ENCODE measurements around the gene IGSF21.

IGSF21 gene

DNA sequence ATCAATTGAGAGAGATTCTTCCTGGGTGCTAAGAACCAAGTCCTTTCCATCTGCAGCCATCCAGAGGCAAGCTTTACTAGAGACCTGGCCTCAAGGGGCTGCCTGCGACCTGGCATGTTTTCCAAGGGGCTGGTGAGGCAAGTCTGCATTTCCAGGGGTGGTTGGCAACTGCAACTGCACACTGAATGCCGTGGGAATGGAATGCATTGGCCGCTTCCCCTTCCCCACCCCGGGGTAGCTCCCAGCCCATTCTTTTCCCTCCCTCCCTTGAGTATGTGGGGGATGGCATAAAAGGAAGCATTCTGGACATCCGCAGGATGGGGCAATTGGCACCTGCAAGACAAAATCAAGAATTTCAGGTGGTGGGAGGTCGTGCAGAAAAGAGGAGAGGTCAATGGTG lies 155.1 kb downstream of the IGSF21 start:
- Histone ChIP-seq H2AFZ (ENCODE audit: low read length) (no peak overlapping the region), H3K4me3 (ENCODE audit: low read length) (no peak overlapping the region), H3K36me3 (replicated peaks; ENCODE audit: insufficient read depth, low read length) (no peaks in the 10 kb centered on the region), H3K27ac (ENCODE audit: low read length) (no peak overlapping the region), H3K4me1 (ENCODE audit: low read length) (no peaks in the 10 kb centered on the region), H3K79me2 (ENCODE audit: low read length) (no peaks in the 10 kb centered on the region), H3K9ac (ENCODE audit: low read length) (no peak overlapping the region), H3K4me2 (ENCODE audit: low read depth, low read length) (no peak overlapping the region), H4K20me1 (ENCODE audit: insufficient read depth, low read length) (no peaks in the 10 kb centered on the region), H3F3A (ENCODE audit: insufficient read depth, low read length) (no peaks in the 10 kb centered on the region), H3K9me3 (replicated peaks; ENCODE audit: insufficient read depth, low read length) (no peaks in the 10 kb centered on the region), H3K9me2 (replicated peaks; ENCODE audit: insufficient read depth, low read length) (no peaks in the 10 kb centered on the region), H3K27me3 (replicated peaks; ENCODE audit: insufficient read depth, low read length) (peaks cover 57% of the 10 kb centered on the region)
- no peak for TF ChIP-seq EZH2 (optimal IDR thresholded peaks at IDR 0.05; ENCODE audit: low read depth, low read length)
- no peak for TF ChIP-seq EZH2phosphoT487 (IDR thresholded peaks at IDR 0.05; ENCODE audit: low read length)
- TF ChIP-seq, protein P1, sequence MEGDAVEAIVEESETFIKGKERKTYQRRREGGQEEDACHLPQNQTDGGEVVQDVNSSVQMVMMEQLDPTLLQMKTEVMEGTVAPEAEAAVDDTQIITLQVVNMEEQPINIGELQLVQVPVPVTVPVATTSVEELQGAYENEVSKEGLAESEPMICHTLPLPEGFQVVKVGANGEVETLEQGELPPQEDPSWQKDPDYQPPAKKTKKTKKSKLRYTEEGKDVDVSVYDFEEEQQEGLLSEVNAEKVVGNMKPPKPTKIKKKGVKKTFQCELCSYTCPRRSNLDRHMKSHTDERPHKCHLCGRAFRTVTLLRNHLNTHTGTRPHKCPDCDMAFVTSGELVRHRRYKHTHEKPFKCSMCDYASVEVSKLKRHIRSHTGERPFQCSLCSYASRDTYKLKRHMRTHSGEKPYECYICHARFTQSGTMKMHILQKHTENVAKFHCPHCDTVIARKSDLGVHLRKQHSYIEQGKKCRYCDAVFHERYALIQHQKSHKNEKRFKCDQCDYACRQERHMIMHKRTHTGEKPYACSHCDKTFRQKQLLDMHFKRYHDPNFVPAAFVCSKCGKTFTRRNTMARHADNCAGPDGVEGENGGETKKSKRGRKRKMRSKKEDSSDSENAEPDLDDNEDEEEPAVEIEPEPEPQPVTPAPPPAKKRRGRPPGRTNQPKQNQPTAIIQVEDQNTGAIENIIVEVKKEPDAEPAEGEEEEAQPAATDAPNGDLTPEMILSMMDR (IDR thresholded peaks at IDR 0.05; ENCODE audit: low read length) = no peak
- no peak for DNase-seq

DNA sequence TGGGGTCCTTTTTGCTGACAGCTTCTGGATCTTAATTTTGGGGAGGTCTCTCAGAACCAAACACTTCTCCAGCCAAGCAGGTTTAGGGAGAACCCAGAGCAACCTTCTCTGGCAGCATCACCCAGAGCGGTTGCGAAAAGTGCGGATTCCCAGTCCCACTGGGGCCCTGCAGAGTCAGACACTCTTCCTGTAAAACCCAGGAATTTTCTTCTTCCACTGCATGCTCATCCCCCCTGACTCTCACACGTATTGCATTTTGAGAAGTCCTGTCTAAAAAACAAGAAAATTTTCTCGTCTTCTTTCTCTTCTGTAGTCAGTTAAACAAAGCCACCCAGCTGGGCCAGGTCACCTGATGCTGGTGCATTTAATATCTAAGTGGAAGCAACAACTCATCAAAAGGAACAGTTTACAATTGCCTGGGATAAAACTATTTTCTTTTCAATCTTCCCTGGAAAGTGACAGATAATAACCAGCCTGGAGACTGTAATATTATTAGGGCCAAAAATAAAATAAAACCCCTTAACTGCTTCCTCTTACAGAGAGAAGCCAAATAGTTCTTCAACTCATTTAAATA lies 156.0 kb downstream of the IGSF21 start:
- Histone ChIP-seq H3K27me3 (replicated peaks; ENCODE audit: insufficient read depth, low read length) (peaks cover 64% of the 10 kb centered on the region), H3K36me3 (replicated peaks; ENCODE audit: insufficient read depth, low read length) (no peaks in the 10 kb centered on the region), H3K4me2 (ENCODE audit: low read depth, low read length) (no peak overlapping the region), H3K9me3 (replicated peaks; ENCODE audit: insufficient read depth, low read length) (no peaks in the 10 kb centered on the region), H4K20me1 (ENCODE audit: insufficient read depth, low read length) (no peaks in the 10 kb centered on the region), H3K9me2 (replicated peaks; ENCODE audit: insufficient read depth, low read length) (no peaks in the 10 kb centered on the region), H3K27ac (ENCODE audit: low read length) (no peak overlapping the region), H2AFZ (ENCODE audit: low read length) (no peak overlapping the region), H3K9ac (ENCODE audit: low read length) (no peak overlapping the region), H3K79me2 (ENCODE audit: low read length) (no peaks in the 10 kb centered on the region), H3K4me3 (ENCODE audit: low read length) (no peak overlapping the region), H3K4me1 (ENCODE audit: low read length) (no peaks in the 10 kb centered on the region), H3F3A (ENCODE audit: insufficient read depth, low read length) (no peaks in the 10 kb centered on the region)
- no peak for DNase-seq
- TF ChIP-seq EZH2 (optimal IDR thresholded peaks at IDR 0.05; ENCODE audit: low read depth, low read length) (no peak), EZH2phosphoT487 (IDR thresholded peaks at IDR 0.05; ENCODE audit: low read length) (no peak)
- TF ChIP-seq, protein P1 (IDR thresholded peaks at IDR 0.05; ENCODE audit: low read length) = no peak

DNA sequence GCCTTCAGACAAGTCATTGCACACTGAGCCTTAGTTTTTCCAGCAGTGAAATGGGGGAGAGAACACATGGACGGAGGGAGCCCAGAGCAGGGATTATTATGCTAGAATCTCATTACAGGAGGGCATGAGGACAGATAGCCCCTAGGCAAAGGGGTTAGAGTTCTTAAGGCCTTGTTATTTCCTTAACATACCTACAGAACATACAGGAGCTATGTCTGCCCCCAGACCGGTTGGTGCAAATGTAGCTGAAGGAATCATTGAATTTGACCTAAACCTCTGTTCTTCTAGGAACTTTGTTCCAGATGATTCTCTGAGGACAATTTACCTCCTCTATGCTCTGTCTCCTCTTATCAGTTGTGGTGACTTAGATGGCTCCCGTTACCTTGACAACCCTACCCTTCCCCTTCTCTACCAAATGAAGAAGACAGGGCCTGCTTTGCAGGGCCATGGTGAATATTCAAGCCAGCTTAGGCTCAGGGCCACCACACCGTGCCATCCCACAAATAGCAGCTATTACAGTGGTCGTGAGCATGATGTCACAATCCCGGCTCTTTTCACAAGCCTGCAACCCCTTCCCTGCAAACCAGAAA lies 156.9 kb downstream of the IGSF21 start:
- DNase-seq = no peak
- no peak overlapping the region for H2AFZ ChIP-seq (ENCODE audit: low read length)
- H3K4me1 ChIP-seq (ENCODE audit: low read length) = no peaks in the 10 kb centered on the region
- H3K9ac ChIP-seq (ENCODE audit: low read length) = no peak overlapping the region
- H3K4me3 ChIP-seq (ENCODE audit: low read length) = no peak overlapping the region
- no peaks in the 10 kb centered on the region for H3F3A ChIP-seq (ENCODE audit: insufficient read depth, low read length)
- TF ChIP-seq, protein P1 (IDR thresholded peaks at IDR 0.05; ENCODE audit: low read length) = no peak
- no peak for TF ChIP-seq EZH2phosphoT487 (IDR thresholded peaks at IDR 0.05; ENCODE audit: low read length)
- TF ChIP-seq EZH2 (optimal IDR thresholded peaks at IDR 0.05; ENCODE audit: low read depth, low read length) = no peak
- no peaks in the 10 kb centered on the region for H3K79me2 ChIP-seq (ENCODE audit: low read length)
- H3K9me3 ChIP-seq (replicated peaks; ENCODE audit: insufficient read depth, low read length) = no peaks in the 10 kb centered on the region
- no peaks in the 10 kb centered on the region for H4K20me1 ChIP-seq (ENCODE audit: insufficient read depth, low read length)
- no peaks in the 10 kb centered on the region for H3K9me2 ChIP-seq (replicated peaks; ENCODE audit: insufficient read depth, low read length)
- H3K36me3 ChIP-seq (replicated peaks; ENCODE audit: insufficient read depth, low read length) = no peaks in the 10 kb centered on the region
- peaks cover 72% of the 10 kb centered on the region for H3K27me3 ChIP-seq (replicated peaks; ENCODE audit: insufficient read depth, low read length)
- no peak overlapping the region for H3K4me2 ChIP-seq (ENCODE audit: low read depth, low read length)
- no peak overlapping the region for H3K27ac ChIP-seq (ENCODE audit: low read length)
